GM19455 (cell line): ENCODE data around the gene ELOVL3.
"Not testable (repeated sequence)": the region's sequence is repeated elsewhere in the genome, so short reads cannot be mapped to it uniquely, and the experiment has no call there.

Source experiments
- ATAC-seq: cut with Tn5 transposase; IDR thresholded peaks from one replicate; pipeline ENCODE4 v1.9.1; 2021; ENCODE audit not compliant: unreplicated experiment

ELOVL3 gene

GRCh38 chr10:102252508-102252907 is 26.4 kb downstream of the ELOVL3 start:
- ATAC-seq, result not testable (repeated sequence)

- no peak for ATAC-seq
These were observed 28.3 kb downstream of the ELOVL3 start for GRCh38 chr10:102254426-102254825.

GRCh38 chr10:102255404-102255803 is 29.3 kb downstream of the ELOVL3 start:
- no peak for ATAC-seq

- no peak for ATAC-seq
These were observed 35.1 kb downstream of the ELOVL3 start for GRCh38 chr10:102261196-102261595.

- no peak for ATAC-seq
These were observed 35.7 kb downstream of the ELOVL3 start for GRCh38 chr10:102261842-102262241.

- ATAC-seq, result no peak
These were observed 36.8 kb downstream of the ELOVL3 start for GRCh38 chr10:102262744-102263370.

- no peak for ATAC-seq
These were observed 38.3 kb downstream of the ELOVL3 start for GRCh38 chr10:102264371-102264770.

GRCh38 chr10:102266670-102267069 is 40.6 kb downstream of the ELOVL3 start:
- ATAC-seq, result no peak

- no peak for ATAC-seq
These were observed 41.6 kb downstream of the ELOVL3 start for GRCh38 chr10:102267748-102268147.

- ATAC-seq, result no peak
These were observed 42.3 kb downstream of the ELOVL3 start for GRCh38 chr10:102268375-102268888.

- ATAC-seq, result no peak
These were observed 42.9 kb downstream of the ELOVL3 start for GRCh38 chr10:102269017-102269416.

- ATAC-seq, result no peak
These were observed 48.0 kb downstream of the ELOVL3 start for GRCh38 chr10:102274062-102274461.

- ATAC-seq, result no peak
These were observed 49.2 kb downstream of the ELOVL3 start for GRCh38 chr10:102275343-102275742.

- no peak for ATAC-seq
These were observed 53.0 kb downstream of the ELOVL3 start for GRCh38 chr10:102279104-102279503.
